OCI-LY3 (cell line): Measurements from ENCODE around the gene UQCC2.

Experiments
- H2AFZ ChIP-seq: fragments of 200-600, 300-600 bp; shearing (Covaris generic); 2 replicates; pipeline ENCODE4 v1.6.0; 2014; ENCODE audit warnings: antibody characterized with exemption, low read depth, low read length
- H3K27ac ChIP-seq: fragments of 200-600, 300-600 bp; sonication (generic); 2 replicates; pipeline ENCODE4 v1.5.1; 2014; ENCODE audit warnings: mild to moderate bottlenecking, low read length, moderate library complexity, mixed read lengths
- H3K27me3 ChIP-seq: fragments of 200-600, 300-600 bp; sonication (generic); 2 replicates; pipeline ENCODE4 v1.6.1; 2014; ENCODE audit warnings: low read depth, low read length, mixed read lengths
- H3K36me3 ChIP-seq: fragments of 200-600, 300-600 bp; sonication (generic); replicated peaks from 2 replicates; pipeline ENCODE3; 2014; ENCODE audit warnings: low read depth, low read length, mixed read lengths
- H3K4me1 ChIP-seq: fragments of 300-600, 200-600 bp; sonication (generic); 2 replicates; pipeline ENCODE4 v1.6.1; 2014; ENCODE audit warnings: low read length, mixed read lengths
- H3K4me2 ChIP-seq: fragments of 200-600, 300-600 bp; sonication (generic); 2 replicates; pipeline ENCODE4 v1.6.1; 2014; ENCODE audit warnings: low read length, mixed read lengths
- H3K4me3 ChIP-seq: fragments of 300-600, 200-600 bp; sonication (generic); 2 replicates; pipeline ENCODE4 v1.5.1; 2014; ENCODE audit warnings: antibody characterized with exemption, mild to moderate bottlenecking, low read length, moderate library complexity
- H3K79me2 ChIP-seq: fragments of 300-600, 200-600 bp; shearing (Covaris generic); 2 replicates; pipeline ENCODE4 v1.6.1; 2014; ENCODE audit warnings: mild to moderate bottlenecking, low read length, mixed read lengths
- H3K9ac ChIP-seq: fragments of 300-600, 200-600 bp; shearing (Covaris generic); 2 replicates; pipeline ENCODE4 v1.6.0; 2014; ENCODE audit warnings: mild to moderate bottlenecking, low read length, moderate library complexity
- H3K9me3 ChIP-seq: fragments of 200-600, 300-600 bp; shearing (Covaris generic); 2 replicates; pipeline ENCODE4 v1.6.1; 2014; ENCODE audit warnings: low read length, mixed read lengths; ENCODE audit not compliant: insufficient read depth
- H4K20me1 ChIP-seq: fragments of 200-600, 300-600 bp; sonication (generic); 2 replicates; pipeline ENCODE4 v1.6.1; 2016; ENCODE audit warnings: low read length, mixed read lengths; ENCODE audit not compliant: insufficient read depth
- EZH2phosphoT487 ChIP-seq: fragments of 200-600 bp; shearing (Covaris generic); IDR thresholded peaks from 2 replicates; pipeline ENCODE4 v1.6.1; 2018; ENCODE audit warnings: antibody characterized with exemption, mixed run types, low read depth
- TF ChIP-seq, protein P1 (sequence below): fragments of 200-600, 300-600 bp; sonication (generic); IDR thresholded peaks from 2 replicates; pipeline ENCODE4 v1.5.1; 2014; ENCODE audit warnings: antibody characterized with exemption, low read length, low read depth

The UQCC2 gene

DNA sequence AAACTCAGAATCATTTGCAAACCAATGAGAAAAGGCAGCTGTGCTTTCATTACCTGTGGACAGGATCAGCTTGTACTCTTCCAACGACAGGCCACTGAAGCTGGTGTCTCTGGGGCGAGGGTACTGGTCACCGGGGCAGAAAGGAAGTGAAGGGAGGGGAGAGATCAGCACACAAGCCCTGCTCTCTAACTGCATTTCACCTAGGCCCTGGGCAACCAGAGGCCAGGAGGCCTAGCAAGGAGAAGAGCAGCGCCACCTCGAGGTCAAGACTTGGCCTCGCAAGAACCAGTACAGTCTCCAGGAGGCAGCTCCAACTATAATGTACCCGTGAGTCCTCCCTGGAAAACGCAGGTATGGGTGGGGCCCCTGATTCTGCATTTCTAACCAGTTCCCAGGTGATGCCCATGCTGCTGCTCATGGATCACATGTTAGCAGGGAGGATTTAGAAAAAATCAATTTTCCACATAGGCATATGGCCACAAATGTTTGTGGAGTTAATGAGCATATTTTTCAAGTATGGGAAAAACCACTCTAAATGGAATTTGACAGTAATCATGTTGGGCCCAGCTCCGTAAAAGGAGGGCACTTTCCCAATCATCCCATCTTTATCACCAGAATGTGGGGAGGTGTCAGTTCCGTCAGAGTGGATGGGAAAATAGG, 11.0 kb downstream of the UQCC2 start:
- H4K20me1 ChIP-seq: no peaks in the 10 kb centered on the region
- no peak overlapping the region for H3K4me3 ChIP-seq
- H3K36me3 ChIP-seq: peaks cover 18% of the 10 kb centered on the region
- no peak overlapping the region; the same call in 1 of the 2 replicates for H3K27ac ChIP-seq
- H3K4me1 ChIP-seq: peaks cover 4% of the 10 kb centered on the region
- H3K9ac ChIP-seq: no peak overlapping the region
- no peak overlapping the region for H3K4me2 ChIP-seq
- H2AFZ ChIP-seq: no peak overlapping the region
- no peaks in the 10 kb centered on the region for H3K79me2 ChIP-seq
- TF ChIP-seq EZH2phosphoT487: no peak
- TF ChIP-seq, protein P1, sequence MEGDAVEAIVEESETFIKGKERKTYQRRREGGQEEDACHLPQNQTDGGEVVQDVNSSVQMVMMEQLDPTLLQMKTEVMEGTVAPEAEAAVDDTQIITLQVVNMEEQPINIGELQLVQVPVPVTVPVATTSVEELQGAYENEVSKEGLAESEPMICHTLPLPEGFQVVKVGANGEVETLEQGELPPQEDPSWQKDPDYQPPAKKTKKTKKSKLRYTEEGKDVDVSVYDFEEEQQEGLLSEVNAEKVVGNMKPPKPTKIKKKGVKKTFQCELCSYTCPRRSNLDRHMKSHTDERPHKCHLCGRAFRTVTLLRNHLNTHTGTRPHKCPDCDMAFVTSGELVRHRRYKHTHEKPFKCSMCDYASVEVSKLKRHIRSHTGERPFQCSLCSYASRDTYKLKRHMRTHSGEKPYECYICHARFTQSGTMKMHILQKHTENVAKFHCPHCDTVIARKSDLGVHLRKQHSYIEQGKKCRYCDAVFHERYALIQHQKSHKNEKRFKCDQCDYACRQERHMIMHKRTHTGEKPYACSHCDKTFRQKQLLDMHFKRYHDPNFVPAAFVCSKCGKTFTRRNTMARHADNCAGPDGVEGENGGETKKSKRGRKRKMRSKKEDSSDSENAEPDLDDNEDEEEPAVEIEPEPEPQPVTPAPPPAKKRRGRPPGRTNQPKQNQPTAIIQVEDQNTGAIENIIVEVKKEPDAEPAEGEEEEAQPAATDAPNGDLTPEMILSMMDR: peak; percentile 69
- no peaks in the 10 kb centered on the region for H3K9me3 ChIP-seq
- no peaks in the 10 kb centered on the region for H3K27me3 ChIP-seq

DNA sequence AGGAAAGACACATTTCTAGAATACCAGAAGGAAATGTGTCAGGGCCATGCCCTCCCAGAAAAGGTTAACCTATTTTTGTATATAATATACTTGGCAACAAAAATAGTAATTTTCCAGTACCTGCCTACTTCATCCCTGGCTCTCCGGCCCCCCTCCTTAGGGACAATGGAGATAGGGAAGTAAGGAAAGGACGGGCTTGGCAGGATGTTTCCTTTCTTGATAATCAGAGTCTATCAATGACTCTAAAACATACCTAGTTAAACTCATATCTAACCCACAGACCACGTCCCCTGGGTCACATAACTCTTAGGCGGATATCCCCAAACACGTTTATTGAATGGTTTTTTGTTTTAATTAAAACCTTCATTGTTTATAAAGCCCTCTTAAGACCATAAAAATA, 11.8 kb downstream of the UQCC2 start:
- Histone ChIP-seq H3K4me1 (peaks cover 4% of the 10 kb centered on the region), H3K9me3 (no peaks in the 10 kb centered on the region), H3K4me3 (no peak overlapping the region), H3K9ac (no peak overlapping the region), H3K4me2 (no peak overlapping the region), H3K27ac (no peak overlapping the region), H3K36me3 (peaks cover 19% of the 10 kb centered on the region), H3K79me2 (no peaks in the 10 kb centered on the region), H2AFZ (no peak overlapping the region), H4K20me1 (no peaks in the 10 kb centered on the region), H3K27me3 (no peaks in the 10 kb centered on the region)
- no peak for TF ChIP-seq EZH2phosphoT487
- TF ChIP-seq, protein P1: no peak

DNA sequence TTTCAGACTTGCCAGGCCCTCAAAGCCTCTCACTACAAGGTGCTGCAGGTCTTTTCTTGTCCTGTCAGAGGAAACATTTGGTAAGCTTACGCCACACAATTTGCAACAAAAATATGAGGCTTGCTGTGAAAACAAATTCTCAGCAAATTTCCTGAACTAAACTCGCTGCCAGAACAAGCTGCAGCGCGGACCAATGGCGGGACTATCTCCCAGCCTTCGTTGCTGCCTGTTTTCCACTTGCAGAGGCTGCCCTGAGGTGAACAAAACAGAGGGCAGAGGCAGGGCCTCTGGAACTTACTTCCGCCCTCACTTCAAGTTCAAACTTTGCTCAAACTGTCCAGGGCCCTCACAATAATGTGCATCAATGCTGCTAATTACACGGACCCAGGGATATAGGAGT, 12.4 kb downstream of the UQCC2 start:
- Histone ChIP-seq H3K4me1 (peaks cover 4% of the 10 kb centered on the region), H3K4me3 (no peak overlapping the region), H4K20me1 (no peaks in the 10 kb centered on the region), H3K27me3 (no peaks in the 10 kb centered on the region), H3K9ac (no peak overlapping the region), H2AFZ (no peak overlapping the region), H3K27ac (no peak overlapping the region), H3K9me3 (no peaks in the 10 kb centered on the region), H3K79me2 (no peaks in the 10 kb centered on the region), H3K4me2 (no peak overlapping the region), H3K36me3 (peaks cover 19% of the 10 kb centered on the region)
- no peak for TF ChIP-seq EZH2phosphoT487
- TF ChIP-seq, protein P1: no peak

DNA sequence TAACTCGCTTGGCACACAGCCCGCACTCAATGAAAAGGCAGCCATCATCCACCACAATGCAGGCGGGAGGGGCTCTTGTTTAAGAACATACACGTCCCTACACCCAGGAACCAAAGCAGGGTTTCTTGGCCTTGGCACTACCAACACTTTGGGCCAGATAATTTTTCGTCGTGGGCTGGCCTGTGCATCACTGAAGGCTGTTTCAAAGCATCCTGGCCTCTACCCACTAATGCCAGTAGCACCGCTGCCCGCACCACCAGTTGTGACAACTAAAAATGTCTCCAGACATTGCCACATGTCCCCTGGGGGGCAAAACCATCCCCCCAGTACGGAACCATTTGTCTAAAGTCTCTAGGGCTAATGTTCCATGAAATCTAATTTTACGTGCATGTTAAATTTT, 13.0 kb downstream of the UQCC2 start:
- Histone ChIP-seq H3K9ac (no peak overlapping the region), H3K4me1 (peaks cover 4% of the 10 kb centered on the region), H3K9me3 (no peaks in the 10 kb centered on the region), H2AFZ (no peak overlapping the region), H3K4me3 (no peak overlapping the region), H3K4me2 (no peak overlapping the region), H4K20me1 (no peaks in the 10 kb centered on the region), H3K36me3 (peaks cover 19% of the 10 kb centered on the region), H3K79me2 (no peaks in the 10 kb centered on the region), H3K27me3 (no peaks in the 10 kb centered on the region), H3K27ac (no peak overlapping the region)
- TF ChIP-seq EZH2phosphoT487: no peak
- TF ChIP-seq, protein P1: no peak
